Stimulated activated CD4-positive, alpha-beta T cell treated with anti-CD3 and anti-CD28 coated beads, TNF-alpha, amount 100 ng/mL, for 48 hours (primary cell): Measurements from ENCODE around the gene PREPL.
"Not testable (repeated sequence)": the region's sequence is repeated elsewhere in the genome, so short reads cannot be mapped to it uniquely, and the experiment has no call there.

Source experiments
- DNase-seq, 3 donors: peaks; one replicate each; pipeline ENCODE4 v3.0.0-alpha.2; 2020; ENCODE audit warnings: low read depth in 3 of 3

The PREPL gene

DNA sequence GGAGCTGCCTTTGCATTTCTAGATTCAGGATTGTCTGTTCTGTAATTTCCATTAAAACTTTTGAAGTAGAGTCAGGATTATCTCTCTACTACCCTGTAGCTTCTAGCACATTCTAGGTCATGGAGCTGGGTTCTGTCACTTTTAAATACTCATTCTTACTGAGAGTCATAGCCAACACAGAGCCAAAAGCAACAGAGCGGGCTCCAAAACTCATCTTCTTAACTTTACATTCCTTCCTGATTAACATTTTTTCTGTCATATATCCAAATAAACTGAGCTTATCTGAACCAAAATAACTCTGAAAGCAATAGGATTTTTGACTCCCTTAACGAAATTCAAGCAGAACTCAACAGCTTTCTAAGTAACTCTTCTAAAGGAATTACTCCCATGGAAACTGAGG is 12.9 kb downstream of the PREPL start:
- no peak for DNase-seq

DNA sequence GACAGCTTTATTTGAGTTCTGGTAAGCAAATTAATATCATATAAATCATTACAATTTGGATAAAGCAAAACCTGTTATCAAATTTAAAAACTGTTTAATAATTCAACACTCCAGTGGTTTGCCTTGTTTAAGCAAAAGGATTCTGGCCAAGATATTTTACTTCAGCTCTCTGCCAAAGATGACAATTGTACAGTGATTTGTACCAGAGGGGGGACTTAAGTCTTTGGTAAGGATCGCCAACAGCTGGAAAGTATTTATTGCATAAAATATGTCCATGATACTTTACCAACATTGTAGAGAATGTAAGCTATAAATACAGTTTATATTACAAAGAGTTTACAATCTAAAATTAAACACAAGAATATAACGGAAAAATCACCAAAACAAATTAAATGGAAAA is 13.8 kb downstream of the PREPL start:
- DNase-seq, result no peak

DNA sequence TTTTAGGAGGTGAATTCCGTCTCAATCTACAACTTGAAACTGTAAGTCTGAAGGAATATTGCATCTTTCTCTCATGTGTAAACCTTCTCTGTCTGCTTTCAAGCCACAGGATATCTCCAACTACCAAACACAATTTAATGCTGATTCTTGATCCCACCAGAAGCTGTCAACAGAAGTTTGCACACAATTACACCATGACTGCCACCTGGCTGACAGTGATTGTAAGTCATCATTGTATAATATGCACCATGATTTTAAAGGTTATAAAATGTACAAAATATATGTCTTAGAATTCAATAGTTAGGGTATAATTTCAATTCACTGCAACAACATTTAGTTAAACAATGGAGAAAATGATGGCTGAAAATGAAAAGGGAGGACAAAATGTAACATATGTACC is 18.4 kb downstream of the PREPL start:
- DNase-seq, result no peak

DNA sequence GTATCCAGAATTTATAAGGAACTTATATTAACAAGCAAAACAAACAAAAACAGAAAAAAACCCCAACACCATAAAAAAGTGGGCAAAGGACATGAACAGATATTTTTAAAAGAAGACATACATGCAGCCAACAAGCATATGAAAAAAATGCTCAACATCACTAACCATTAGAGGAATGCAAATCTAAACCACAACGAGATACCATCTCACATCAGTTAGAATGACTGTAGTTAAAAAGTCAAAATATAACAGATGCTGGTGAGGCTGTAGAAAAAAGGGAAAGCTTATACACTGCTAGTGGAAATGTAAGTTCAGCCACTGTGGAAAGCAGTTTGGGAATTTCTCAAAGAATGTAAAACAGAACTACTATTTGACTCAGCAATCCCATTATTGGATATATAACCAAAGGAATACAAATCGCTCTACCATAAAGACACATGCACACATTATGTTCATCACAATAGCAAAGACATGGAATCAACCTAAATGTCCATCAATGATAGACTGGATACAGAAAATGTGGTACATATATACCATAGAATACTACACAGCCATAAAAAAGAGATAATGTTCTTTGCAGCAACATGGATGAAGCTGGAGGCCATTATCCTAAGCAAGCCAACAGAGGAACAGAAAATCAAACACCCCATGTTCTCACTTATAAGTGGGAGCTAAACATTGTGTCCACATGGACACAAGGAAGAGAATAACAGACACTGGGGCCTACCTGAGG is 25.3 kb downstream of the PREPL start:
- no peak for DNase-seq

DNA sequence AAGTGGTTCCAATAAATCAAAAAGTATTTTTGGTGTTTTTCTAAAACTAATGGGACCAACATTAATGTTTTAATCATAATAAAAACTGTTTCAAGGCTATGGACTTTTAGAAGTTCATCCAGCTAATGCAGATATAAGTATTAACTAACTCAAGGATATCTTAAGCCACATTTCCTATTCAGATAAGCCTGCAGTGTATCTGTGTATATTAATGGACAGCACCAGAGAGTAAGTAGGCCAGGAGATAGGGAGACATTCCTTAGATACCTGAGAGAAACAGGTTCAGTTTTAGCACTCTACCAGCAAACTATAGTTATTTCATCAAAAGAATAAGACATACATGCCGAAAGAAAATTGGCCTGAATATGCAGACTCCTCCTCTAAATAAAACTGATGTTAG is 27.3 kb downstream of the PREPL start:
- no peak for DNase-seq

DNA sequence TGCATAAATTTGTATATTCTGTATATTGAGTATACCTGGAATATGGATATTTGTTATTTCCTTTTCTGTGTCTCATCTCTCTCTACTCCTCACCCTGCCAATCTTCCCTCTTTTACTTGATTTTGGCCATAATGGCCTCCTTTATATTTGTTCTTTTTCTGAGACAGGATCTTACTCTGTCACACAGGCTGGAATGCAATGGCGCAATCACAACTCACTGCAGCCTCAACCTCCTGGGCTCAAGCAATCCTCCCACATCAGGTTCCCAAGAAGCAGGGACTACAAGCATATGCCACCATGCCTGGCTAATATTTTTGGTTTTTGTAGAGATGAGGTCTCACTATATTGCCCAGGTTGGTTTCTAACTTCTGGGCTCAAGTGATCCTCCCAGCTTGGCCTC is 30.5 kb downstream of the PREPL start:
- no peak for DNase-seq

DNA sequence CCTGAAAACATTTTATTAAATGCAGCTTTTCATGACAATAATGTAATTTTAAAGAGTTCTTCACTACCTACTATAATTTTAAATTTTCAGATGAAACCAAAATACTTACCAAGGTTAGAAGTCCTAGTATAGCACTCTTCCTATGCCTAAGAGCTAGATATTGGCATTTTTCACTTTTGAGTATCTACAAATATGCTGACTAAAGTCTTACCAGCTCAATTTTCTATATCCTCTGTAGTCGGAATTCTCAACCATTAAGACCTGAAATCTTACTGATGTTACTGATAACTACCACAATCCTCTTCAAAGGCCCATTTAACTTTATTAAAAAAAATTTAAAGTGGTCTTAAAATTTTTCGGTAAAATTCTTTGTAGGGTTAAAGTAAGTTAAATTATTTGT is 32.0 kb downstream of the PREPL start:
- no peak for DNase-seq

DNA sequence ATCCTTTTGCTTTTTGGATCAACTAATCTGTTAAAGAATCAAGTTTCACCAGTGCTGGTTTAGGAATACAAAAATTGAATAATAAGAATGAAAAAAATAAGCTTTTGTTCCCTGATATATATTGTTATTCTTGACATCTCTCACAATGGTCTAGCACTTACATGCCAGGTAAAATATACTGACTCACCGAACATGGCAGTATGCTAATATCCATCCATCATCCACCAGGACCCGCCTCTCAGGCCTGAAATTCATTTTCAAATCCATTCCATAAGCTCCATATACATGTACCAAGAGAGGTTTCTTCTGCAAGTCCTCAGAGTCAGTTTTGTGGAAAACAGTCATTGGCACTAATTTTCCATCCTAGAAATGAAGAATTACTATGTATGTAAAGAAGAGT is 32.5 kb downstream of the PREPL start:
- DNase-seq, result no peak

DNA sequence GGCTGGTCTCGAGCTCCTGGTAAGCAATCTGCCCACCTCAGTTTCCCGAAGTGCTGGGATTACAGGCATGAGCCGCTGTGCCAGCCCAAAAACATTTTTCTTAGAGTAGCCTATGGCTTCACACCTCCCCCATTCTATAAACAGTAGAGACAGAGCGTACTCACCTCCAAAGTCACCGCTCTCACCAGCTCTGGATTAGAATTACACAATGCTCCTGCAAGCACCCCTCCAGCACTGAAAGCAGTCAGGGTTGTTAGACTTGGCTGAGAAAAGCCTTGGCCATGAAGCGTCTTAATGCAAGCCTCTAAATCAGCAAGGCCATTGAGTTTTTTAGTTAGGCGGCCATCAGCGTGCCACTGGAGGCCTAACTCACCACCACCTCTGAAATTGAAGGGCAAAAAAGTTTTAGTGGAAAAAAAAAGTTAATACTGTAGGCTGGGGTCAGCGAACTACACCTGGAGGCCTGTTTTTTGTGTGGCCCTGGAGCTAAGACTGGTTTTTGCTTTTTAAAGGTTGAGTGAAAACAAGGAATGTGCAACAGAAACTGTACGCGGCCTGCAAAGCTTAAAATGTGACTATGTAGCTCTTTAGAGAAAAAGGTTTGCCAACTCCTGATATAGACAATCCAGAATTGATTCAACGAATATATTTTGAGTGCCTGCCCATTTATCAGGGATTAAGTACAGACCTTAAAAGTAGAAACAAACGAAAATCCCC is 34.6 kb downstream of the PREPL start:
- DNase-seq, result no peak

DNA sequence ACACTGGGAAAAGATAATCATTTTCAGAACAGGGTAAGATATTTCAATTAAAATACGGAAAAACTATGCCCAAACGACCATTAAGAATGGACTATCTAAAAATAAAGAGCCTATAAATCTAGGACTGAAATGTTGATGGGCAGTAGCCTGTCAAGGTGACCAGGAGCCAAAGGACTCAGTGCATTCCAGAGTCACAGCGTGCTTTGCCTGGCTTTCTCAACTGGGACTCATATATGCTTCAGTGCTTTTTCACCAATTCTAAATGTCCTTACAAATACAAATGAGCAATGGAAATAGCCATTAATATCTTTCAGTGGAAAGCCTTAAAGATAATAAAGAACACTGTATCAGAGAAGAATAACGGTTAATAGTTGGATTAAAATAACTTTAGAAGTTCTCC is 35.4 kb downstream of the PREPL start:
- no peak for DNase-seq

DNA sequence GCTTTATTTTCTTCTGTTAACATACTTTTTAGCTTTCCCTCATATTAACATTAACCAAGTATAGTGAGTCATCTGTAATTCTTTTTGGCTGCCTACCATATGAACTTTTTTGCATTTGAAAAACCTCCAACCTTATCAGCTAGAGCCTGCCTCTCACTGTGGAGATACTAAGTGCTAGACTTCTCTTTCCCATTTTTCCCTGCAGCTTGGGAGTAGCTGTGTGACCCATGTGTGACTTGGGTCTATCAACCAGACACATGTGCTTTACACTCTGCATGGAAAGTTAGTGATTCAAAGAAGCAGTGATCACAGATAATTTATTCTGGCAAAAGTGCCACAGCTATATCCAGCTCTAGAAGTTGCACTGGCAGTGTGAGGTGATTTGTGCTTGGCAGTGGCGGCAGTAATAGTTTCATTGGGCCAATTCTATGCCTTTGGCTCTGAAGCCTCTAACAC is 36.3 kb downstream of the PREPL start:
- DNase-seq, result no peak

DNA sequence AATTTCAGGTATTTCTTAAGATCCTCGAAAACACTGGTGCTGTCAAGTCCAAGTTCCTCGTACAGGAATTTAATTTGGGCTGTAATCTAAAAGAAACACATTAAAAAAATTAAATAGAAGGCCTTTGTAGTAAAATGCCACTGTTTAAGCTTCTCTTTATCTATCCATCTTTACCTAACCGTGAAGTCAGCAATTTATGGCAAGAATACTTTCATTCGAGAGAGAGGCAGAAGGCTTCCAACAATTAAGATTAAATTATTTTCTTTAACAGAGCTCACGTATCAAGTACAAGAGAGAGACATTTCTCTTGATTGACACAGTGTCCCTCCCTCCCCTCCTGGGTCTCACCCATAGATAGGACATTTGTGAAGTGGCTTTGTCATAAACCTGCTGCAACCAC is 39.9 kb downstream of the PREPL start:
- DNase-seq, result no peak

DNA sequence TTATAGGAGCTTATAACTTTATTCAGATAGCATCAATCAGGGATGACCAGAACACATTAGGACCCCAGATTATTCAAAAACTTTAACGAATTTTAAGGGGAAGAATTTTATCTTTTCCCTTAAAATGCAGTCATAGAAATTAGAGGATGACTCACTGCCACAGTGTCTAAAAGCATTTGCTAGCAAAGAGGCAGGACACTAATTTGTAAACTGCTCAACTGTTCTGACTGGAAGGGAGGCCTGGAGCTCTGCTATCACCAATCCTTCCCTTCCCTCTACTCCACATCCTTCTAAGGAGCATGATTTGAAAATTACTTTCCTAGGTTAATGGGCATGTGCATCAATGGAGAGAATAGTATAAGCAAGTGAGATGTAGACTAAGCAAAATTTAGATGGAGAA is 40.5 kb downstream of the PREPL start:
- no peak for DNase-seq

DNA sequence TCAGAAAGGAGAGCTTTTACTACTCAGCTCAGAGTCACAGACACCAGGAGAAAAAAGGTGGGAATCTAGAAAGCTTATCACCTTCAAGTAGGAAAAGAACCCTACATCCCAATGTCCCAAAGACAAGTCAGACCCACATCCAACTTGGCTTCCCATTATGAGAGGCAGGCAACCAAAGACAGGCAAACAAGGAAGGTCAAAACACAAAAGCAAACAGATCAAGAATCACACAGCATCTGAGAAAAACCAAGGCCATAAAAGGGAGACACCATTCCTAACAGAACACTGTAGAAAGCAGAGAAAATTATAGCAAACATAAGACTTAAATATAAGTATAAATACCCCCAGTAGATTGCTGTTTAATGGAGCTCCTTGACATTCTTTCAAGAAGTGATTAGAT is 45.3 kb downstream of the PREPL start:
- DNase-seq, result no peak

DNA sequence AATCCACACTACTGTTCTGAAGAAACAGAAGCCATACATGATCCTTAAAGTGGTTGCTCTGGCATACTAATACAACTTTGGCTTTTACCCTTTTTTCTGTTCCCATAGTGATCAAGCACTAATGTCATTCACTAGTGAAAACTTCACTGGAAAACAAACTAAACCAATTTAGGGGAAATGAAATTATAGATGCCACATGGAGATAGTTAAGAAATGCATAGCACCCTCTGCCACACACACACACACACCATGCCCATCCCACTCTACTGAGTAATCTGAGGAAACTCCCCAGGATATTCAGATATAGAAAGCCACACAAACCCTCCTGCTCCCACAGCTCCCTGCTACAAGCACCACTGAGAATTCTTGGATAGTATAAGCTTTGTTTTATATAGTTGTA is 46.9 kb downstream of the PREPL start:
- no peak for DNase-seq

DNA sequence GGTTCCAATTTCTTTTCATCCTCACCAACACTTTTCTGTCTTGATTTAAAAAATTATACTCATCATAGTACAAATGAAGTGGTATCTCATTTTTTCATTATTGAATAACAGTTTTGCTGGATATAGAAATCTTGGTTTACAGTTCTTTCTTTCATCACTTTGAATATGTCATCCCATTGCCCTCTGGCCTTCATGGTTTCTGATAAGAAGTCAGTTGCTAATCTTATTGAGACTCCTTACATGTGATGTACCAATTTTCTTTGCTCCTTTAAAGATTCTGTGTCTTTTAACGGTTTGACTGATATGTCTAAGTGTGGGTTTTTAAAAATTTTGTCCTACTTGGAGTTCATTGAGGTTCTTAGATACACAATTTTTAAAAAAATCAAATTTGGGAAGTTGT is 51.0 kb downstream of the PREPL start:
- no peak for DNase-seq

DNA sequence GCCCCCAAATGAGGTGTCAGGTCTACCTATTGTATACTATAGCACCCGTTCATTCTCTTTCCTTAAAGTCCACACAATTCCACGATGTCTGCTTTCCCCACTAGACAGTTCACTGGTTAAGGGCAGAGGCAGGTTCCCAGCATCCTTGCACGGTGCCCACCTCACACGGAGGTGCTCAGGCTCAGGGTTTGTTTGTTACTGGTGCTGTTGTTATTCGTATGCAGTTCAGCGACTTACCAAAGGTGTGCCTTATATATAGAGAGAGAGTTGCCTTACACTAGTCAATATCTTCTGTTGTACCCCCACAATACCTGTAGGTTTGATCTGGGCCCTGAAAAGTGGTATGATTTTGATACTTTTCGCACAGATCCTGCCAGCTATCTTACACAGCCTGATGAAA is 55.4 kb downstream of the PREPL start:
- DNase-seq, result no peak

DNA sequence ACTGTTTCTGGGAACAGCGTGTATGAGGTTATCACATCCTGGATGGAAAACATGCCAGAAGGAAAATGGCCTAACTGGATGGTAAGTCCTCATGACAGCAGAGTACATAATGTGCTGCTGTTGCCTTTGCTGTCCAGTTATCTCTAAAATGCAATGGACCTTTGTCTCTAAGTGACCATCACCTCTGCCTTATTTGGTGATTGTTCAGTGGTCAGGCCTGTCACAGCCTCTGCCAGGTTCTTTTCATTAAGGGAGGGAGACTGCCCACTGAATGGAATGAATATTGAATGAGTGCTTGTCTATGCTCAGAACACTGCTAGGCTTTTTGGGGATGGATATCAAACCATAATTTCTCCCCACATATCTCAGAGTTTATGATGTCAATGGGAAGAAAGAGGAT is 57.0 kb downstream of the PREPL start:
- DNase-seq, result no peak

DNA sequence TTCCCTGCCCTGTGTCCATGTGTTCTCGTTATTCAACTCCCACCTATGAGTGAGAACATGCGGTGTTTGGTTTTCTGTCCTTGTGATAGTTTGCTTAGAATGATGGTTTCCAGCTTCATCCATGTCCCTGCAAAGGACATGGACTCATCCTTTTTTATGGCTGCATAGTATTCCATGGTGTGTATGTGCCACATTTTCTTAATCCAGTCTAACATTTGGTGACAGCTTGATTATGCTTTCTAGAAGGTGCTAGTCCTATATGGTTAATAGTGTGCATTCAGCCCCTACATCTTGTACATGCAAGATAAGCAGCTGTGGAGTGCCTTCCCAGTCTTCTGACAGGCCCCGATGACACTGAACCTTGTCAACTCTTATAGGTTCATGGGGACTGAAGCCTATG is 57.5 kb downstream of the PREPL start:
- not testable (repeated sequence) for DNase-seq

DNA sequence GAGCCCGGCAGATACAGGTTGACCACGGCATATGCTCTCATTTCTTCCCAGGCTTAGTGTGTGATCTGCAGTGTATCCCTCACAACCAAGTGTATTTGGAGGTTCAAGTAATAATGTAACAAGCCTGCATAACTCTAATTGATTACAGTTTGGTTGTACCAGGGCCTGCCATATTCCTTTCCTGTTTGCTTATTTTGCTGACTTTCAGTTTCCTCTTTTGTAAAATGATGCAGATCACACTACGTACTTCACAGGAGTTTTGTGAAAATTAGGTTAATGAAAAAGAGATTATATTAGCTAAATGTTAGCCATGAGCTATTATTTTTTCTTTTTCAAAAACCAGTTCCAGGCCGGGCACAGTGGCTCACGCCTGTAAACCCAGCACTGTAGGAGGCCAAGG is 60.2 kb downstream of the PREPL start:
- DNase-seq, result no peak

DNA sequence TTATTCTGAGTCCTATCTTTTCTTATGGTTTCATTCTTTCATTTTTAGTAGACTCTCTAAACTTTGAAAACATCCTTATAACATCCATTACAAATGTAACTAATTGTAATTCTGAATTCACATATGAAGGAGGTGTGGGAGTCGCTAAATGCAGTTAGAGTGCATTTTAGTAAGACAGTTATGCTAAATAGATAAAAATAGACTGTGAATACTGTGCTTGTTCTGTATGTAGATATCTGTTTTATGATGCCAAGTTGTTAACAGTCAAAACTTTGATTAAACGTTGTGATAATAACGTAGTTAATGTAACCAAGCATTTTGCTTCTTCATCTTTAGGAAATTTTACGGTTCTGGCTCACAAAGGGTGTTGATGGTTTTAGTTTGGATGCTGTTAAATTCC is 61.7 kb downstream of the PREPL start:
- DNase-seq, result no peak

DNA sequence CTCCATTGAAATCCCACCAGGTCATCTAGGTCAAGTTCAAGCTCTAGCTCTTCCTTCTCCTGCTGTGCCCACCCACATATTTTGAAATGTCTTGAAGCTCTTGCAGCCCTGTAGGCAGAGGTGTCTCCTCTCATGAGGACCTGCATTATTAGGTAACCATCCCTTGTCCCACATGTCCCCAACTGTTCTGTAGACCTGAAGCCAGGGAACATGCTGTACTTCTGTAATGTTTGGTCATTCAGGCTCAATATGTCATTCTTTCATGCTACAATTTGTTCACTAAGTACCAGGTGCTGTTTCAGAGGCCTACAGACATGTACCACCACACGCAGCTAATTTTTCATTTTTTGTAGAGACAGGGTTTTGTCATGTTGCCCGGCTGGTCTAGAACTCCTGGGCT is 63.9 kb downstream of the PREPL start:
- DNase-seq, result no peak

DNA sequence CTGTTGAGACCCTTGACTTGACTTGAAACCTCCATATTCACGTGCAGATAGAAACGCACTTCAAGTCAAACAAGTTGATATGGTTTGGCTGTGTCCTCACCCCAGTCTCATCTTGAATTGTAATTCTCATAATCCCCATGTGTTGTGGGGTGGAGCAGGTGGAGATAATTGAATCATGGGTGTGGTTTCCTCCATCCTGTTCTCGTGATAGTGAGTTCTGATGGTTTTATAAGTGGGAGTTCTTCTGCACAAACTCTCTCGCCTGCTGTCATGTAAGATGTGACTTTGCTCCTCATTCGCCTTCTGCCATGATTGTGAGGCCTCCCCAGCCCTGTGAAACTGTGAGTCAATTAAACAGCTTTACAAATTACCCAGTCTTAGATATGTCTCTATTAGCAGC is 64.6 kb downstream of the PREPL start:
- DNase-seq, result no peak
